ENCODE data around the gene NUCB2. TPM values are rescaled to one million over a fixed set of nuclear protein-coding genes. Genes with fewer than 3 reads are reported as not detected.
A peak's percentile ranks its signal among the peaks of the same experiment; 100 is the strongest.

The NUCB2 gene
- total and polyA plus RNA-seq, 2 of the 13 experiments (the other 11 are each of a cell fraction or from before 2014, with no cell fraction given), result 54.2 to 82.4 TPM

- TF ChIP-seq TBP (CRISPR knock-in tag; IDR thresholded peaks at IDR 0.05), result no peak
- TF ChIP-seq, protein P1, sequence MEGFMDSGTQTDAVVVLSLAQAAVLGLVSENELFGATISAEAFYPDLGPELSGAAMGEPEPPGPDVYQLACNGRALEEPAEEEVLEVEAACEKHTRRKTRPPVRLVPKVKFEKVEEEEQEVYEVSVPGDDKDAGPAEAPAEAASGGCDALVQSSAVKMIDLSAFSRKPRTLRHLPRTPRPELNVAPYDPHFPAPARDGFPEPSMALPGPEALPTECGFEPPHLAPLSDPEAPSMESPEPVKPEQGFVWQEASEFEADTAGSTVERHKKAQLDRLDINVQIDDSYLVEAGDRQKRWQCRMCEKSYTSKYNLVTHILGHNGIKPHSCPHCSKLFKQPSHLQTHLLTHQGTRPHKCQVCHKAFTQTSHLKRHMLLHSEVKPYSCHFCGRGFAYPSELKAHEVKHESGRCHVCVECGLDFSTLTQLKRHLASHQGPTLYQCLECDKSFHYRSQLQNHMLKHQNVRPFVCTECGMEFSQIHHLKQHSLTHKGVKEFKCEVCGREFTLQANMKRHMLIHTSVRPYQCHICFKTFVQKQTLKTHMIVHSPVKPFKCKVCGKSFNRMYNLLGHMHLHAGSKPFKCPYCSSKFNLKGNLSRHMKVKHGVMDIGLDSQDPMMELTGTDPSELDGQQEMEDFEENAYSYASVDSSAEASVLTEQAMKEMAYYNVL (CRISPR knock-in tag; IDR thresholded peaks at IDR 0.05; ENCODE audit: borderline replicate concordance), result no peak
- TF ChIP-seq SOX5 (CRISPR knock-in tag; IDR thresholded peaks at IDR 0.05; ENCODE audit: borderline replicate concordance), result peak; percentile 61; the same call in 1 of the 2 replicates
- 0 out of 4 replicates have a peak, but pooled peaks of 1 of the 2 experiments have one; percentile 24 for TF ChIP-seq EP300 (IDR thresholded peaks at IDR 0.05; ENCODE audit: low read depth in 2 of 2, low read length in 2 of 2)
- no peak for TF ChIP-seq EP300 (CRISPR knock-in tag; IDR thresholded peaks at IDR 0.05; ENCODE audit: borderline replicate concordance)
- TF ChIP-seq, protein P2, sequence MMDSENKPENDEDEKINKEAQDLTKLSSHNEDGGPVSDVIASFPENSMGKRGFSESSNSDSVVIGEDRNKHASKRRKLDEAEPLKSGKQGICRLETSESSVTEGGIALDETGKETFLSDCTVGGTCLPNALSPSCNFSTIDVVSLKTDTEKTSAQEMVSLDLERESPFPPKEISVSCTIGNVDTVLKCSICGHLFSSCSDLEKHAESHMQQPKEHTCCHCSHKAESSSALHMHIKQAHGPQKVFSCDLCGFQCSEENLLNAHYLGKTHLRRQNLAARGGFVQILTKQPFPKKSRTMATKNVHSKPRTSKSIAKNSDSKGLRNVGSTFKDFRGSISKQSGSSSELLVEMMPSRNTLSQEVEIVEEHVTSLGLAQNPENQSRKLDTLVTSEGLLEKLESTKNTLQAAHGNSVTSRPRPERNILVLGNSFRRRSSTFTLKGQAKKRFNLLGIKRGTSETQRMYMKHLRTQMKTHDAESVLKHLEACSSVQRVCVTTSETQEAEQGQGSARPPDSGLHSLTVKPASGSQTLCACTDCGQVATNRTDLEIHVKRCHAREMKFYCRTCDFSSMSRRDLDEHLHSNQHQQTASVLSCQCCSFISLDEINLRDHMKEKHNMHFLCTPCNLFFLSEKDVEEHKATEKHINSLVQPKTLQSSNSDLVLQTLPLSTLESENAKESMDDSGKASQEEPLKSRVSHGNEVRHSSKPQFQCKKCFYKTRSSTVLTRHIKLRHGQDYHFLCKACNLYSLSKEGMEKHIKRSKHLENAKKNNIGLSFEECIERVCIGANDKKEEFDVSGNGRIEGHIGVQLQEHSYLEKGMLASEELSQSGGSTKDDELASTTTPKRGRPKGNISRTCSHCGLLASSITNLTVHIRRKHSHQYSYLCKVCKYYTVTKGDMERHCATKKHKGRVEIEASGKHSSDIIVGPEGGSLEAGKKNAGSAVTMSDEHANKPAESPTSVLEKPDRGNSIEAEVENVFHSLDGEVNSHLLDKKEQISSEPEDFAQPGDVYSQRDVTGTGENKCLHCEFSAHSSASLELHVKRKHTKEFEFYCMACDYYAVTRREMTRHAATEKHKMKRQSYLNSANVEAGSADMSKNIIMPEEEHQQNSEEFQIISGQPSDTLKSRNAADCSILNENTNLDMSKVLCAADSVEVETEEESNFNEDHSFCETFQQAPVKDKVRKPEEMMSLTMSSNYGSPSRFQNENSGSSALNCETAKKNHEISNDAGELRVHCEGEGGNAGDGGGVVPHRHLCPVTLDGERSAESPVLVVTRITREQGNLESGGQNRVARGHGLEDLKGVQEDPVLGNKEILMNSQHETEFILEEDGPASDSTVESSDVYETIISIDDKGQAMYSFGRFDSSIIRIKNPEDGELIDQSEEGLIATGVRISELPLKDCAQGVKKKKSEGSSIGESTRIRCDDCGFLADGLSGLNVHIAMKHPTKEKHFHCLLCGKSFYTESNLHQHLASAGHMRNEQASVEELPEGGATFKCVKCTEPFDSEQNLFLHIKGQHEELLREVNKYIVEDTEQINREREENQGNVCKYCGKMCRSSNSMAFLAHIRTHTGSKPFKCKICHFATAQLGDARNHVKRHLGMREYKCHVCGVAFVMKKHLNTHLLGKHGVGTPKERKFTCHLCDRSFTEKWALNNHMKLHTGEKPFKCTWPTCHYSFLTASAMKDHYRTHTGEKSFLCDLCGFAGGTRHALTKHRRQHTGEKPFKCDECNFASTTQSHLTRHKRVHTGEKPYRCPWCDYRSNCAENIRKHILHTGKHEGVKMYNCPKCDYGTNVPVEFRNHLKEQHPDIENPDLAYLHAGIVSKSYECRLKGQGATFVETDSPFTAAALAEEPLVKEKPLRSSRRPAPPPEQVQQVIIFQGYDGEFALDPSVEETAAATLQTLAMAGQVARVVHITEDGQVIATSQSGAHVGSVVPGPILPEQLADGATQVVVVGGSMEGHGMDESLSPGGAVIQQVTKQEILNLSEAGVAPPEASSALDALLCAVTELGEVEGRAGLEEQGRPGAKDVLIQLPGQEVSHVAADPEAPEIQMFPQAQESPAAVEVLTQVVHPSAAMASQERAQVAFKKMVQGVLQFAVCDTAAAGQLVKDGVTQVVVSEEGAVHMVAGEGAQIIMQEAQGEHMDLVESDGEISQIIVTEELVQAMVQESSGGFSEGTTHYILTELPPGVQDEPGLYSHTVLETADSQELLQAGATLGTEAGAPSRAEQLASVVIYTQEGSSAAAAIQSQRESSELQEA (CRISPR knock-in tag; IDR thresholded peaks at IDR 0.05; ENCODE audit: not compliant biosample characterization), result no peak
- no peak for TF ChIP-seq SNAPC2 (CRISPR knock-in tag; IDR thresholded peaks at IDR 0.05)
- no peak for TF ChIP-seq ADNP (CRISPR knock-in tag; IDR thresholded peaks at IDR 0.05)
- TF ChIP-seq RNF2 (conservative IDR thresholded peaks at IDR 0.05; ENCODE audit: low read depth), result 0 out of 2 replicates have a peak, but pooled peaks have one; percentile 12
- no peak for TF ChIP-seq ZBTB42 (CRISPR knock-in tag; IDR thresholded peaks at IDR 0.05)
- TF ChIP-seq RXRB (CRISPR knock-in tag; IDR thresholded peaks at IDR 0.05; ENCODE audit: borderline replicate concordance), result peak; percentile 66; the same call in 1 of the 2 replicates
- TF ChIP-seq PITX1 (CRISPR knock-in tag; IDR thresholded peaks at IDR 0.05), result no peak
- TF ChIP-seq HNRNPUL1 (IDR thresholded peaks at IDR 0.05; ENCODE audit: low read depth, low read length), result no peak
- no peak for TF ChIP-seq ZNF343 (CRISPR knock-in tag; IDR thresholded peaks at IDR 0.05)
- no peak for TF ChIP-seq HOXA9 (CRISPR knock-in tag; IDR thresholded peaks at IDR 0.05; ENCODE audit: borderline replicate concordance)
- no peak for TF ChIP-seq CENPX (CRISPR knock-in tag; IDR thresholded peaks at IDR 0.05)
- no peak for TF ChIP-seq ZNF782 (CRISPR knock-in tag; IDR thresholded peaks at IDR 0.05; ENCODE audit: borderline replicate concordance)
- TF ChIP-seq NFE2L1 (CRISPR knock-in tag; IDR thresholded peaks at IDR 0.05; ENCODE audit: borderline replicate concordance), result no peak
- peak; percentile 98 for TF ChIP-seq ETV5 (CRISPR knock-in tag; IDR thresholded peaks at IDR 0.05; ENCODE audit: borderline replicate concordance)
- TF ChIP-seq ZZZ3 (CRISPR knock-in tag; IDR thresholded peaks at IDR 0.05; ENCODE audit: borderline replicate concordance), result no peak
Measured at GRCh38 chr11:17353821-17354600, 77.5 kb downstream of the NUCB2 start (continued).
